GM12878 (cell line): ENCODE measurements around the gene MEI1. TPM values are rescaled to one million over a fixed set of nuclear protein-coding genes. Genes with fewer than 3 reads are reported as not detected.

Experiments used
- ATAC-seq: fragments of 200-7000 bp; cut with Tn5 transposase; 3 replicates; pipeline ENCODE4 v1.9.1; 2020; ENCODE audit warnings: mild to moderate bottlenecking, moderate library complexity
- BruUV-seq: library from RNA; stranded (reverse); fragments of 400-500 nt; replicated peaks from 2 replicates; lab custom pipeline; 2021; lab: Mats Ljungman, UMichigan
- CTCF ChIA-PET: fragments of 300-600 bp; sonication (Branson Sonifier 250); formaldehyde crosslinking; extraction: SDS; loops from one replicate; lab custom pipeline; 2021; ENCODE audit warnings: inconsistent platforms; lab: Yijun Ruan, JAX
- POLR2A ChIA-PET: fragments of 350-600 bp; formaldehyde crosslinking; extraction: SDS; loops from one replicate; lab custom pipeline; 2021; ENCODE audit warnings: inconsistent platforms; lab: Charles Lee
- RAD21 ChIA-PET: fragments of 300-600 bp; sonication (Branson Sonifier 250); formaldehyde crosslinking; loops from one replicate; lab custom pipeline; 2023; ENCODE audit warnings: antibody characterized with exemption; ENCODE audit not compliant: unreplicated experiment; lab: Charles Lee
- SMC1A ChIA-PET: fragments of 300-600 bp; sonication (Branson Sonifier 250); formaldehyde crosslinking; loops from one replicate; lab custom pipeline; 2023; ENCODE audit not compliant: unreplicated experiment, uncharacterized antibody; lab: Charles Lee
- DNase-seq: peaks from one replicate; pipeline ENCODE4 v3.0.0-alpha.2; 2011; ENCODE audit warnings: low read depth, low spot score
- FAIRE-seq: peaks from 3 replicates; lab custom pipeline; 2011; peaks lifted over from hg19 to GRCh38; lab: Jason Lieb, UNC
- H2AFZ ChIP-seq: 2 replicates; pipeline ENCODE4 v1.6.0; 2011; ENCODE audit warnings: low read depth, low read length, control low read depth; ENCODE audit not compliant: control insufficient read depth
- H3K27ac ChIP-seq: 2 replicates; pipeline ENCODE4 v1.5.1; 2011; ENCODE audit warnings: control low read depth; ENCODE audit not compliant: control insufficient read depth, insufficient read depth
- H3K27me3 ChIP-seq, 2 experiments: replicated peaks in 1 of 2; 2 replicates each; pipeline versions ENCODE4 v1.6.0 to v1.6.1; 2011; ENCODE audit warnings: low read length in 1 of 2; ENCODE audit not compliant: control insufficient read depth in 2 of 2, insufficient read depth in 2 of 2
- H3K36me3 ChIP-seq, 2 experiments: 2 replicates each; pipeline ENCODE4 v1.5.1; 2011; ENCODE audit warnings: low read length in 1 of 2; ENCODE audit not compliant: control insufficient read depth in 2 of 2, insufficient read depth in 2 of 2
- H3K4me1 ChIP-seq: 2 replicates; pipeline ENCODE4 v1.6.1; 2011; ENCODE audit warnings: mild to moderate bottlenecking, low read length, moderate library complexity, mixed read lengths; ENCODE audit not compliant: control insufficient read depth, insufficient read depth
- H3K4me2 ChIP-seq: 2 replicates; pipeline ENCODE4 v1.6.0; 2011; ENCODE audit warnings: control low read depth; ENCODE audit not compliant: control insufficient read depth, insufficient read depth
- H3K4me3 ChIP-seq: fragments of 200-600 bp; sonication (generic); 2 replicates; pipeline ENCODE4 v1.5.1; 2016
- H3K79me2 ChIP-seq: 2 replicates; pipeline ENCODE4 v1.6.0; 2011; ENCODE audit warnings: low read length; ENCODE audit not compliant: control insufficient read depth, insufficient read depth
- H3K9ac ChIP-seq: 2 replicates; pipeline ENCODE4 v1.8.0; 2011; ENCODE audit warnings: low read length, control low read depth, mixed read lengths; ENCODE audit not compliant: control insufficient read depth, insufficient read depth
- H3K9me3 ChIP-seq: replicated peaks from 3 replicates; pipeline ENCODE4 v1.5.1; 2011; ENCODE audit warnings: mild to moderate bottlenecking, low read length; ENCODE audit not compliant: control insufficient read depth, insufficient read depth
- H4K20me1 ChIP-seq: 2 replicates; pipeline ENCODE4 v1.6.0; 2011; ENCODE audit not compliant: control insufficient read depth, insufficient read depth
- ATF2 ChIP-seq: IDR thresholded peaks from 2 replicates; pipeline ENCODE4 v1.6.1; 2012; ENCODE audit warnings: low read length, inconsistent platforms
- CREM ChIP-seq: IDR thresholded peaks from 2 replicates; pipeline ENCODE4 v1.6.1; 2014; ENCODE audit warnings: antibody characterized with exemption, low read depth
- NFIC ChIP-seq: IDR thresholded peaks from 2 replicates; pipeline ENCODE4 v1.6.1; 2012; ENCODE audit warnings: low read depth, mild to moderate bottlenecking, inconsistent platforms, low read length, moderate library complexity
- NFXL1 ChIP-seq: fragments of 450-650 bp; IDR thresholded peaks from 2 replicates; pipeline ENCODE4 v1.6.1; 2017; ENCODE audit warnings: antibody characterized with exemption, mild to moderate bottlenecking, borderline replicate concordance
- PKNOX1 ChIP-seq: fragments of 450-650 bp; IDR thresholded peaks from 2 replicates; pipeline ENCODE4 v1.6.1; 2016; ENCODE audit warnings: mild to moderate bottlenecking
- SIX5 ChIP-seq: IDR thresholded peaks from 2 replicates; pipeline ENCODE4 v1.6.1; 2011; ENCODE audit warnings: mild to moderate bottlenecking, low read depth, low read length, moderate library complexity; ENCODE audit not compliant: severe bottlenecking
- ZBTB11 ChIP-seq: fragments of 450-650 bp; formaldehyde crosslinking; IDR thresholded peaks from 2 replicates; pipeline ENCODE4 v1.5.0; 2022; ENCODE audit warnings: mild to moderate bottlenecking, missing genetic modification characterization
- ZNF24 ChIP-seq: fragments of 450-650 bp; IDR thresholded peaks from 2 replicates; pipeline ENCODE4 v1.6.1; 2017; ENCODE audit warnings: antibody characterized with exemption, mild to moderate bottlenecking
- WGBS: methylation state at CpG from one replicate; pipeline ENCODE4 v1.1.6; 2016; ENCODE audit warnings: low lambda C conversion rate; ENCODE audit not compliant: insufficient replicate concordance, insufficient coverage; ENCODE audit errors: missing lambda C conversion rate; 5-methylcytosine and 5-hydroxymethylcytosine counted together
- in situ Hi-C: fragments of 300-500 bp; cut with MboI; formaldehyde crosslinking; loops from 9 replicates; pipeline ENCODE4 v1.14.3; 2018; ENCODE audit warnings: mixed read lengths
- intact Hi-C: fragments of 100-400 bp; cut with micrococcal nuclease; formaldehyde crosslinking; loops from one replicate; pipeline ENCODE4 v1.14.2; 2022; ENCODE audit not compliant: unreplicated experiment
- polyA plus RNA-seq, 11 experiments: library from polyadenylated mRNA; depleted of rRNA in 4 of 11; unstranded in 6 of 11; stranded (reverse) in 5 of 11; fragments of >200 nt; fragmentation: Nextera tagmentation in 4 of 11; fragmentation: Illumina TruSeq in 1 of 11; extraction: Ambion mirVana in 4 of 11; extraction: Trizol in 1 of 11; gene quantifications; 1 replicate in 1 of 11; 2 replicates in 10 of 11; pipeline versions ENCODE4 v1.2.1 to v1.2.3, GENCODE V29; 2011 to 2016; ENCODE audit warnings: inconsistent platforms in 2 of 11, missing spikeins in 2 of 11, low read depth in 1 of 11
- total RNA-seq, 4 experiments: library from RNA; depleted of rRNA in 3 of 4; stranded (reverse); fragments of >200 nt in 3 of 4; fragmentation: Illumina TruSeq in 1 of 4; extraction: Trizol in 1 of 4; gene quantifications; 2 replicates each; pipeline versions ENCODE4 v1.2.1 to v1.2.3, GENCODE V29; 2013 to 2021

Gene MEI1
- total and polyA plus RNA-seq, 10 of the 15 experiments (the other 5 are each of a cell fraction or from before 2014, with no cell fraction given): 27.9 to 48.9 (median 35.8) TPM

GRCh38 chr22:41805639-41806038, 106.3 kb downstream of the MEI1 start (continued):
- TF ChIP-seq PKNOX1 (no peak), ZNF24 (no peak)

- Histone ChIP-seq H3K9me3 (no peaks in the 10 kb centered on the region), H4K20me1 (no peaks in the 10 kb centered on the region), H3K27me3 (no peaks in the 10 kb centered on the region), H3K9ac (no peak overlapping the region), H3K4me2 (no peak overlapping the region), H3K27ac (no peak overlapping the region), H3K4me1 (peaks cover 13% of the 10 kb centered on the region; the same call in 1 of the 2 replicates), H3K4me3 (no peak overlapping the region), H3K79me2 (peaks cover 31% of the 10 kb centered on the region), H2AFZ (no peak overlapping the region), H3K36me3 (peaks cover 0 to 11% of the 10 kb centered on the region in 2 experiments; a peak in 2 of 4 replicates)
- intact Hi-C loops (no loop called here), in situ Hi-C loops (no loop called here)
- ChIA-PET SMC1A (no interaction called here), POLR2A (interaction anchor here (0.5 to 0.8 kb wide), 2 partner anchors 62 to 86 kb away, joined by 3 read pairs; no protein-coding TSS in a partner anchor), RAD21 (interaction anchor here (0.9 to 1.1 kb wide), 2 partner anchors 27 to 116 kb away, joined by 3 read pairs; no protein-coding TSS in a partner anchor), CTCF (interaction anchor here (0.7 to 1.4 kb wide), 4 partner anchors 54 to 665 kb away, joined by 3 to 4 read pairs (median 3); no protein-coding TSS in a partner anchor)
- BruUV-seq: no TSS peak
- DNase-seq: no peak
- FAIRE-seq: no peak
- 98% methylated on average over 6 of the region's 6 CpGs for WGBS
- TF ChIP-seq ZBTB11 (CRISPR knock-in tag) (no peak), NFIC (no peak), ATF2 (no peak), CREM (no peak), SIX5 (no peak), NFXL1 (no peak)
- no peak for ATAC-seq
Measured at GRCh38 chr22:41808400-41808799, 109.1 kb downstream of the MEI1 start.
